ENCODE data around the gene SLC25A45.
A peak's percentile ranks its signal among the peaks of the same experiment; 100 is the strongest.

SLC25A45 gene

GRCh38 chr11:65378208-65378927, 4.1 kb downstream of the SLC25A45 start:
- H3K36me3 ChIP-seq (ENCODE audit: control insufficient read depth in 2 of 2, insufficient read depth in 2 of 2, low read length in 2 of 2) = no peaks in the 10 kb centered on the region
- H3K9ac ChIP-seq (ENCODE audit: low read depth in 1 of 2, low read length in 2 of 2) = peak overlapping the region in 1 of 2 donors; percentile 12
- H3K27me3 ChIP-seq (ENCODE audit: control insufficient read depth in 2 of 2, insufficient read depth in 2 of 2, low read length in 2 of 2) = no peaks in the 10 kb centered on the region
- peak overlapping the region; percentile 34 to 43 for H3K27ac ChIP-seq (ENCODE audit: low read depth in 2 of 2, low read length in 2 of 2)
- H3K4me1 ChIP-seq (ENCODE audit: control insufficient read depth in 2 of 2, insufficient read depth in 2 of 2, low read length in 2 of 2) = peaks cover 27 to 39% of the 10 kb centered on the region in 2 donors
- no peak overlapping the region for H3K4me3 ChIP-seq (ENCODE audit: low read length in 2 of 2)
- H3K9me3 ChIP-seq (ENCODE audit: control insufficient read depth in 2 of 2, low read length in 2 of 2) = no peaks in the 10 kb centered on the region

- Histone ChIP-seq H3K4me1 (ENCODE audit: control insufficient read depth in 2 of 2, insufficient read depth in 2 of 2, low read length in 2 of 2) (peaks cover 21 to 33% of the 10 kb centered on the region in 2 donors), H3K36me3 (ENCODE audit: control insufficient read depth in 2 of 2, insufficient read depth in 2 of 2, low read length in 2 of 2) (no peaks in the 10 kb centered on the region), H3K9me3 (ENCODE audit: control insufficient read depth in 2 of 2, low read length in 2 of 2) (no peaks in the 10 kb centered on the region), H3K9ac (ENCODE audit: low read depth in 1 of 2, low read length in 2 of 2) (no peak overlapping the region), H3K4me3 (ENCODE audit: low read length in 2 of 2) (no peak overlapping the region), H3K27me3 (ENCODE audit: control insufficient read depth in 2 of 2, insufficient read depth in 2 of 2, low read length in 2 of 2) (no peaks in the 10 kb centered on the region), H3K27ac (ENCODE audit: low read depth in 2 of 2, low read length in 2 of 2) (peak overlapping the region; percentile 34 to 43)
These were observed 4.7 kb downstream of the SLC25A45 start for GRCh38 chr11:65377777-65378176.

GRCh38 chr11:65377036-65377435, 5.4 kb downstream of the SLC25A45 start:
- H3K9ac ChIP-seq (ENCODE audit: low read depth in 1 of 2, low read length in 2 of 2) = no peak overlapping the region
- H3K9me3 ChIP-seq (ENCODE audit: control insufficient read depth in 2 of 2, low read length in 2 of 2) = no peaks in the 10 kb centered on the region
- H3K4me3 ChIP-seq (ENCODE audit: low read length in 2 of 2) = no peak overlapping the region
- no peaks in the 10 kb centered on the region for H3K36me3 ChIP-seq (ENCODE audit: control insufficient read depth in 2 of 2, insufficient read depth in 2 of 2, low read length in 2 of 2)
- H3K27ac ChIP-seq (ENCODE audit: low read depth in 2 of 2, low read length in 2 of 2) = no peak overlapping the region
- H3K27me3 ChIP-seq (ENCODE audit: control insufficient read depth in 2 of 2, insufficient read depth in 2 of 2, low read length in 2 of 2) = no peaks in the 10 kb centered on the region
- peaks cover 17 to 27% of the 10 kb centered on the region in 2 donors for H3K4me1 ChIP-seq (ENCODE audit: control insufficient read depth in 2 of 2, insufficient read depth in 2 of 2, low read length in 2 of 2)

GRCh38 chr11:65376138-65376713, 6.2 kb downstream of the SLC25A45 start:
- Histone ChIP-seq H3K4me1 (ENCODE audit: control insufficient read depth in 2 of 2, insufficient read depth in 2 of 2, low read length in 2 of 2) (peaks cover 11 to 23% of the 10 kb centered on the region in 2 donors), H3K9ac (ENCODE audit: low read depth in 1 of 2, low read length in 2 of 2) (no peak overlapping the region), H3K27me3 (ENCODE audit: control insufficient read depth in 2 of 2, insufficient read depth in 2 of 2, low read length in 2 of 2) (no peaks in the 10 kb centered on the region), H3K4me3 (ENCODE audit: low read length in 2 of 2) (no peak overlapping the region), H3K27ac (ENCODE audit: low read depth in 2 of 2, low read length in 2 of 2) (no peak overlapping the region), H3K9me3 (ENCODE audit: control insufficient read depth in 2 of 2, low read length in 2 of 2) (no peaks in the 10 kb centered on the region), H3K36me3 (ENCODE audit: control insufficient read depth in 2 of 2, insufficient read depth in 2 of 2, low read length in 2 of 2) (no peaks in the 10 kb centered on the region)

- peak overlapping the region; percentile 38 to 70 for H3K27ac ChIP-seq (ENCODE audit: low read depth in 2 of 2, low read length in 2 of 2)
- no peak overlapping the region for H3K4me3 ChIP-seq (ENCODE audit: low read length in 2 of 2)
- H3K9ac ChIP-seq (ENCODE audit: low read depth in 1 of 2, low read length in 2 of 2) = no peak overlapping the region
- no peaks in the 10 kb centered on the region for H3K27me3 ChIP-seq (ENCODE audit: control insufficient read depth in 2 of 2, insufficient read depth in 2 of 2, low read length in 2 of 2)
- no peaks in the 10 kb centered on the region for H3K9me3 ChIP-seq (ENCODE audit: control insufficient read depth in 2 of 2, low read length in 2 of 2)
- H3K4me1 ChIP-seq (ENCODE audit: control insufficient read depth in 2 of 2, insufficient read depth in 2 of 2, low read length in 2 of 2) = peaks cover 3 to 17% of the 10 kb centered on the region in 2 donors
- no peaks in the 10 kb centered on the region for H3K36me3 ChIP-seq (ENCODE audit: control insufficient read depth in 2 of 2, insufficient read depth in 2 of 2, low read length in 2 of 2)
These were observed 7.4 kb downstream of the SLC25A45 start for GRCh38 chr11:65375012-65375411.

- Histone ChIP-seq H3K4me3 (ENCODE audit: low read length in 2 of 2) (no peak overlapping the region), H3K36me3 (ENCODE audit: control insufficient read depth in 2 of 2, insufficient read depth in 2 of 2, low read length in 2 of 2) (no peaks in the 10 kb centered on the region), H3K27me3 (ENCODE audit: control insufficient read depth in 2 of 2, insufficient read depth in 2 of 2, low read length in 2 of 2) (no peaks in the 10 kb centered on the region), H3K4me1 (ENCODE audit: control insufficient read depth in 2 of 2, insufficient read depth in 2 of 2, low read length in 2 of 2) (peaks cover 3 to 17% of the 10 kb centered on the region in 2 donors), H3K9ac (ENCODE audit: low read depth in 1 of 2, low read length in 2 of 2) (no peak overlapping the region), H3K27ac (ENCODE audit: low read depth in 2 of 2, low read length in 2 of 2) (peak overlapping the region; percentile 9 to 70), H3K9me3 (ENCODE audit: control insufficient read depth in 2 of 2, low read length in 2 of 2) (no peaks in the 10 kb centered on the region)
These were observed 8.4 kb downstream of the SLC25A45 start for GRCh38 chr11:65373839-65374580.

DNA sequence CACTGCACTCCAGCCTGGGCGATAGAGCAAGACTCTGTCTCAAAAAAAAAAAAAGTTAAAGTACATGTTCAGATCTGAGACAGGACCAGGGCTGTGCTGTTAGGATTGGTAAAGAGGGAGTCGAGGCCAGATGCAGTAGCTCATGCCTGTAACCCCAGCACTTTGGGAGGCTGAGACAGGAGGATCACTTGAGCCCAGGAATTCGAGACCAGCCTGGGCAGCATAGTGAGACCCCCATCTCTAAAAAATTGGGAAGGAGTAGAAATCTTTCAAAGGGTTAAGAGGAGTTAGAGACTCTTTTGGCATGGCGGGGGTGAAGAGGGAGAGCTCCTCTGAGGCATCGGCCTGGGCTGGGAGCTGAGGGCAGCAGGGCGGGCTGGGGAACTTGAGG, 11.8 kb downstream of the SLC25A45 start:
- H3K4me1 ChIP-seq (ENCODE audit: control insufficient read depth in 2 of 2, insufficient read depth in 2 of 2, low read length in 2 of 2) = peaks cover 10 to 25% of the 10 kb centered on the region in 2 donors
- H3K36me3 ChIP-seq (ENCODE audit: control insufficient read depth in 2 of 2, insufficient read depth in 2 of 2, low read length in 2 of 2) = no peaks in the 10 kb centered on the region
- H3K27me3 ChIP-seq (ENCODE audit: control insufficient read depth in 2 of 2, insufficient read depth in 2 of 2, low read length in 2 of 2) = no peaks in the 10 kb centered on the region
- H3K4me3 ChIP-seq (ENCODE audit: low read length in 2 of 2) = no peak overlapping the region
- H3K9ac ChIP-seq (ENCODE audit: low read depth in 1 of 2, low read length in 2 of 2) = peak overlapping the region in 1 of 2 donors; percentile 46
- H3K9me3 ChIP-seq (ENCODE audit: control insufficient read depth in 2 of 2, low read length in 2 of 2) = no peaks in the 10 kb centered on the region
- H3K27ac ChIP-seq (ENCODE audit: low read depth in 2 of 2, low read length in 2 of 2) = peak overlapping the region; percentile 28 to 57

- H3K9me3 ChIP-seq (ENCODE audit: control insufficient read depth in 2 of 2, low read length in 2 of 2) = no peaks in the 10 kb centered on the region
- H3K4me1 ChIP-seq (ENCODE audit: control insufficient read depth in 2 of 2, insufficient read depth in 2 of 2, low read length in 2 of 2) = peaks cover 7 to 14% of the 10 kb centered on the region in 2 donors
- no peaks in the 10 kb centered on the region for H3K36me3 ChIP-seq (ENCODE audit: control insufficient read depth in 2 of 2, insufficient read depth in 2 of 2, low read length in 2 of 2)
- H3K4me3 ChIP-seq (ENCODE audit: low read length in 2 of 2) = peak overlapping the region in 1 of 2 donors; percentile 14
- H3K27ac ChIP-seq (ENCODE audit: low read depth in 2 of 2, low read length in 2 of 2) = peak overlapping the region; percentile 44 to 55
- H3K27me3 ChIP-seq (ENCODE audit: control insufficient read depth in 2 of 2, insufficient read depth in 2 of 2, low read length in 2 of 2) = no peaks in the 10 kb centered on the region
- peak overlapping the region in 1 of 2 donors; percentile 48 for H3K9ac ChIP-seq (ENCODE audit: low read depth in 1 of 2, low read length in 2 of 2)
These were observed 16.1 kb downstream of the SLC25A45 start for GRCh38 chr11:65366340-65366773.

GRCh38 chr11:65363770-65364169, 18.7 kb downstream of the SLC25A45 start:
- H3K9ac ChIP-seq (ENCODE audit: low read depth in 1 of 2, low read length in 2 of 2) = no peak overlapping the region
- H3K9me3 ChIP-seq (ENCODE audit: control insufficient read depth in 2 of 2, low read length in 2 of 2) = no peaks in the 10 kb centered on the region
- H3K27me3 ChIP-seq (ENCODE audit: control insufficient read depth in 2 of 2, insufficient read depth in 2 of 2, low read length in 2 of 2) = no peaks in the 10 kb centered on the region
- no peak overlapping the region for H3K4me3 ChIP-seq (ENCODE audit: low read length in 2 of 2)
- H3K4me1 ChIP-seq (ENCODE audit: control insufficient read depth in 2 of 2, insufficient read depth in 2 of 2, low read length in 2 of 2) = peaks cover 7 to 10% of the 10 kb centered on the region in 2 donors
- H3K27ac ChIP-seq (ENCODE audit: low read depth in 2 of 2, low read length in 2 of 2) = no peak overlapping the region
- no peaks in the 10 kb centered on the region for H3K36me3 ChIP-seq (ENCODE audit: control insufficient read depth in 2 of 2, insufficient read depth in 2 of 2, low read length in 2 of 2)

GRCh38 chr11:65362966-65363365, 19.5 kb downstream of the SLC25A45 start:
- Histone ChIP-seq H3K4me3 (ENCODE audit: low read length in 2 of 2) (no peak overlapping the region), H3K27me3 (ENCODE audit: control insufficient read depth in 2 of 2, insufficient read depth in 2 of 2, low read length in 2 of 2) (no peaks in the 10 kb centered on the region), H3K9me3 (ENCODE audit: control insufficient read depth in 2 of 2, low read length in 2 of 2) (no peaks in the 10 kb centered on the region), H3K4me1 (ENCODE audit: control insufficient read depth in 2 of 2, insufficient read depth in 2 of 2, low read length in 2 of 2) (peaks cover 7 to 10% of the 10 kb centered on the region in 2 donors), H3K27ac (ENCODE audit: low read depth in 2 of 2, low read length in 2 of 2) (peak overlapping the region in 1 of 2 donors; percentile 35), H3K9ac (ENCODE audit: low read depth in 1 of 2, low read length in 2 of 2) (no peak overlapping the region), H3K36me3 (ENCODE audit: control insufficient read depth in 2 of 2, insufficient read depth in 2 of 2, low read length in 2 of 2) (no peaks in the 10 kb centered on the region)
